Adrenal gland (tissue), 12 donors: Measurements from ENCODE around the gene DSN1. TPM values are rescaled to one million over a fixed set of nuclear protein-coding genes. Genes with fewer than 3 reads are reported as not detected.

Experiments used
- DNase-seq, 7 donors: peaks; one replicate each; pipeline ENCODE4 v3.0.0-alpha.2; 2019 to 2020
- H3K27ac ChIP-seq, 5 donors: fragments of 200-600 bp; sonication (generic) in 4 of 5; 1 replicate in 3 of 5; 2 replicates in 2 of 5; pipeline versions ENCODE4 v1.5.1 to v1.8.0; 2016 to 2020; ENCODE audit warnings: mild to moderate bottlenecking in 1 of 5
- H3K27me3 ChIP-seq: fragments of 200-600 bp; 2 replicates; pipeline ENCODE4 v1.8.0; 2021
- H3K36me3 ChIP-seq, 2 donors: fragments of 200-600 bp; replicated peaks in 1 of 2; 1 replicate in 1 of 2; 2 replicates in 1 of 2; pipeline versions ENCODE4 v1.5.1 to v1.8.0; 2018 to 2022
- H3K4me1 ChIP-seq, 2 donors: fragments of 200-600 bp; replicated peaks in 1 of 2; 1 replicate in 1 of 2; 2 replicates in 1 of 2; pipeline versions ENCODE4 v1.5.1 to v1.8.0; 2018 to 2021
- H3K4me3 ChIP-seq, 4 donors: fragments of 200-600 bp; sonication (generic) in 3 of 4; one replicate each; pipeline ENCODE4 v1.5.1; 2016 to 2018
- H3K9me3 ChIP-seq, 3 donors: fragments of 200-600 bp; sonication (generic) in 1 of 3; replicated peaks in 1 of 3; 1 replicate in 2 of 3; 2 replicates in 1 of 3; pipeline versions ENCODE4 v1.5.1 to v1.8.0; 2016 to 2021
- POLR2A ChIP-seq, 2 donors: fragments of 450-650 bp; IDR thresholded peaks; one replicate each; pipeline ENCODE4 v1.6.1; 2017; ENCODE audit warnings: antibody characterized with exemption in 2 of 2, mild to moderate bottlenecking in 2 of 2, moderate library complexity in 1 of 2
- WGBS, 4 donors: extraction: QIAGEN DNeasy Blood & Tissue Kit in 2 of 4; methylation state at CpG; one replicate each; pipeline versions ENCODE4 v1.1.5 to v1.1.7; 2013 to 2017; 5-methylcytosine and 5-hydroxymethylcytosine counted together
- intact Hi-C, 2 donors: fragments of 100-400 bp; cut with DNase I; formaldehyde crosslinking; loops; one replicate each; pipeline versions ENCODE4 v1.14.1 to v1.15.0; 2022 to 2023
- polyA plus RNA-seq, 3 donors: library from polyadenylated mRNA; stranded (reverse); fragments of 200-250 nt in 2 of 3; fragments of 350-450 nt in 1 of 3; fragmentation: Illumina TruSeq in 1 of 3; extraction: RNeasy Lipid Tissue Mini Kit (QIAGEN cat#74804) in 1 of 3; gene quantifications; one replicate each; pipeline ENCODE4 v1.2.3, GENCODE V29; 2013 to 2014
- total RNA-seq, 9 donors: library from RNA; depleted of rRNA in 4 of 9; stranded (reverse); fragments of >200 nt in 4 of 9; fragments of 120-200 nt in 1 of 9; fragmentation: NEBNext Ultra II Directional in 1 of 9; extraction: Animal tissue kit (Norgen Biotek cat#: 25700) in 1 of 9; gene quantifications; one replicate each; pipeline versions ENCODE4 v1.1.0 to v1.2.4, GENCODE V29; 2013 to 2023
- TF ChIP-seq, protein P1 (sequence below), 6 experiments: fragments of 450-650 bp in 4 of 6; fragments of 200-600 bp in 2 of 6; sonication (generic) in 1 of 6; IDR thresholded peaks; 1 replicate in 5 of 6; 2 replicates in 1 of 6; pipeline versions ENCODE4 v1.5.1 to v1.8.0; 2016 to 2021; ENCODE audit warnings: antibody characterized with exemption in 6 of 6, mild to moderate bottlenecking in 2 of 6, moderate library complexity in 1 of 6
- donor health status: healthy with polysubstance abuse.
- donor health status: Bipolar disorder and iron deficiency.
- donor health status: DM: yes; HTN: yes; CAD: no.
- donor health status: DM: no; HTN: no; CAD: no.
- donor health status: DM: no; HTN: no; CAD: no.
- donor health status: DM: yes; HTN: yes; CAD: no.

The DSN1 gene
- total and polyA plus RNA-seq, 12 donors = 6.7 to 23.5 (median 15.5) TPM

- H3K4me1 ChIP-seq = peaks cover 0 to 22% of the 10 kb centered on the region in 2 donors
Measured at GRCh38 chr20:36820928-36821327, 47.4 kb upstream of the DSN1 start.

DNA sequence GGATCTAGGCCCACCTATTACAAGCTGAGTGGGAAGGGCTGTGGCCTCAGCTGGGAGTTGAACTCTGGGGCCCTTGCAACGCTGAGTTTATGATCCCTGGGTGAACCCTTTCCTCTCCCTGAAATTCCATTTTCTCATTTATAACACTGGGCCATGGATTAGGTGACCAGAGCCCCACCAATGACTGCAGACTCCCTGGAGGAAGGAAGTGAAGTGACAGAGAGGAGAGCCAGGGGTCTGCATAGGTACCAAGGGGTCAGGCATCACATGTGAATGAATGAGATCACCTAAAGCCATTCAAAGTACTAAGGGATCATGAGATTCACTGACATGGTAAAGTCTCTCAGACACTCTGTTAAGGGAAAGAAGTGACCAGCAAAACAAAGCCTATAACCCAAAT, 46.5 kb upstream of the DSN1 start:
- Histone ChIP-seq H3K36me3 (peaks cover 0 to 42% of the 10 kb centered on the region in 2 donors), H3K27ac (peak overlapping the region in 2 of 5 donors; percentile 34 to 45), H3K27me3 (no peaks in the 10 kb centered on the region), H3K4me1 (peaks cover 0 to 22% of the 10 kb centered on the region in 2 donors), H3K4me3 (no peak overlapping the region), H3K9me3 (no peaks in the 10 kb centered on the region)
- WGBS, 4 donors = 19 to 67% (median 48%) methylated on average over 1 of the region's 1 CpG
- intact Hi-C loops = no loop called here
- TF ChIP-seq, protein P1, sequence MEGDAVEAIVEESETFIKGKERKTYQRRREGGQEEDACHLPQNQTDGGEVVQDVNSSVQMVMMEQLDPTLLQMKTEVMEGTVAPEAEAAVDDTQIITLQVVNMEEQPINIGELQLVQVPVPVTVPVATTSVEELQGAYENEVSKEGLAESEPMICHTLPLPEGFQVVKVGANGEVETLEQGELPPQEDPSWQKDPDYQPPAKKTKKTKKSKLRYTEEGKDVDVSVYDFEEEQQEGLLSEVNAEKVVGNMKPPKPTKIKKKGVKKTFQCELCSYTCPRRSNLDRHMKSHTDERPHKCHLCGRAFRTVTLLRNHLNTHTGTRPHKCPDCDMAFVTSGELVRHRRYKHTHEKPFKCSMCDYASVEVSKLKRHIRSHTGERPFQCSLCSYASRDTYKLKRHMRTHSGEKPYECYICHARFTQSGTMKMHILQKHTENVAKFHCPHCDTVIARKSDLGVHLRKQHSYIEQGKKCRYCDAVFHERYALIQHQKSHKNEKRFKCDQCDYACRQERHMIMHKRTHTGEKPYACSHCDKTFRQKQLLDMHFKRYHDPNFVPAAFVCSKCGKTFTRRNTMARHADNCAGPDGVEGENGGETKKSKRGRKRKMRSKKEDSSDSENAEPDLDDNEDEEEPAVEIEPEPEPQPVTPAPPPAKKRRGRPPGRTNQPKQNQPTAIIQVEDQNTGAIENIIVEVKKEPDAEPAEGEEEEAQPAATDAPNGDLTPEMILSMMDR (IDR thresholded peaks at IDR 0.05) = no peak
- TF ChIP-seq POLR2A (IDR thresholded peaks at IDR 0.05) = no peak
- no peak for DNase-seq

More at GRCh38 chr20:36820928-36821327, 47.4 kb upstream of the DSN1 start:
- no peak for DNase-seq
- no peak overlapping the region for H3K4me3 ChIP-seq
- no peaks in the 10 kb centered on the region for H3K27me3 ChIP-seq
- TF ChIP-seq, protein P1 (IDR thresholded peaks at IDR 0.05) = no peak
- peak overlapping the region in 1 of 5 donors; percentile 12 for H3K27ac ChIP-seq
- 76 to 77% (median 76%) methylated on average over 5 of the region's 5 CpGs for WGBS, 4 donors
- H3K36me3 ChIP-seq = peaks cover 0 to 38% of the 10 kb centered on the region in 2 donors
- H3K9me3 ChIP-seq = no peaks in the 10 kb centered on the region
- intact Hi-C loops = no loop called here

GRCh38 chr20:36819659-36820058, 46.1 kb upstream of the DSN1 start:
- no peaks in the 10 kb centered on the region for H3K27me3 ChIP-seq
- peak overlapping the region in 2 of 5 donors; percentile 34 to 45 for H3K27ac ChIP-seq
- peaks cover 0 to 22% of the 10 kb centered on the region in 2 donors for H3K4me1 ChIP-seq
- peaks cover 0 to 45% of the 10 kb centered on the region in 2 donors for H3K36me3 ChIP-seq
- TF ChIP-seq, protein P1 (IDR thresholded peaks at IDR 0.05) = no peak
- no peak for TF ChIP-seq POLR2A (IDR thresholded peaks at IDR 0.05)
- H3K4me3 ChIP-seq = no peak overlapping the region
- WGBS, 4 donors = 39 to 53% (median 42%) methylated on average over 5 of the region's 5 CpGs
- H3K9me3 ChIP-seq = no peaks in the 10 kb centered on the region
- intact Hi-C loops = loop anchor here in 1 of 2 donors (10.0 kb wide), 1 partner anchor 45 kb away; a partner anchor contains a TSS
- no peak for DNase-seq

- peaks cover 0 to 49% of the 10 kb centered on the region in 2 donors for H3K36me3 ChIP-seq
- H3K4me1 ChIP-seq = peaks cover 0 to 22% of the 10 kb centered on the region in 2 donors
- no peaks in the 10 kb centered on the region for H3K27me3 ChIP-seq
- DNase-seq = no peak
- intact Hi-C loops = loop anchor here in 1 of 2 donors (10.0 kb wide), 1 partner anchor 46 kb away; a partner anchor contains a TSS
- WGBS, 4 donors = 58 to 72% (median 66%) methylated on average over 4 of the region's 4 CpGs
- no peak overlapping the region for H3K27ac ChIP-seq
- no peak overlapping the region for H3K4me3 ChIP-seq
- no peaks in the 10 kb centered on the region for H3K9me3 ChIP-seq
- TF ChIP-seq POLR2A (IDR thresholded peaks at IDR 0.05) = no peak
- TF ChIP-seq, protein P1 (IDR thresholded peaks at IDR 0.05) = no peak
Measured at GRCh38 chr20:36818861-36819260, 45.3 kb upstream of the DSN1 start.
